GM18502 (cell line): ENCODE measurements around the gene BRPF3.

ENCODE experiments used
- ATAC-seq: cut with Tn5 transposase; IDR thresholded peaks from one replicate; pipeline ENCODE4 v1.9.1; 2021; ENCODE audit warnings: mild to moderate bottlenecking; ENCODE audit not compliant: unreplicated experiment, poor library complexity

BRPF3 gene

GRCh38 chr6:36266913-36267644, 70.5 kb downstream of the BRPF3 start:
- ATAC-seq: no peak

- no peak for ATAC-seq
Observed at GRCh38 chr6:36267731-36268477, 71.4 kb downstream of the BRPF3 start.

GRCh38 chr6:36268478-36269275, 72.1 kb downstream of the BRPF3 start:
- ATAC-seq: no peak

GRCh38 chr6:36269834-36270705, 73.5 kb downstream of the BRPF3 start, which contains the start of gene PNPLA1:
Gene PNPLA1 (plus strand): TSS chr6:36270060. CDS start chr6:36270460, 400 bp downstream.
- no peak for ATAC-seq

GRCh38 chr6:36272234-36272633, 75.7 kb downstream of the BRPF3 start:
- ATAC-seq: no peak

- no peak for ATAC-seq
Observed at GRCh38 chr6:36273067-36273466, 76.5 kb downstream of the BRPF3 start.

- ATAC-seq: no peak
Observed at GRCh38 chr6:36273802-36274514, 77.4 kb downstream of the BRPF3 start.

- no peak for ATAC-seq
Observed at GRCh38 chr6:36276581-36277536, 80.3 kb downstream of the BRPF3 start.

- no peak for ATAC-seq
Observed at GRCh38 chr6:36277946-36278470, 81.5 kb downstream of the BRPF3 start.

- no peak for ATAC-seq
Observed at GRCh38 chr6:36280467-36280866, 83.9 kb downstream of the BRPF3 start.

- no peak for ATAC-seq
Observed at GRCh38 chr6:36280983-36281382, 84.4 kb downstream of the BRPF3 start.
